Upper lobe of left lung (tissue), 4 donors: Measurements from ENCODE around the gene RASL10B.

Experiments
- CTCF ChIP-seq, 6 experiments: fragments of 450-650 bp in 4 of 6; fragments of 200-600 bp in 2 of 6; sonication (generic) in 2 of 6; IDR thresholded peaks; one replicate each; pipeline ENCODE4 v1.5.1; 2016 to 2019; ENCODE audit warnings: antibody characterized with exemption in 6 of 6
- EP300 ChIP-seq, 4 donors: sonication (generic); formaldehyde crosslinking; IDR thresholded peaks; one replicate each; pipeline ENCODE4 v1.5.1; 2017; ENCODE audit warnings: antibody characterized with exemption in 4 of 4, control low read depth in 2 of 4
- POLR2A ChIP-seq, 4 donors: fragments of 450-650 bp; IDR thresholded peaks; one replicate each; pipeline ENCODE4 v1.5.1; 2016 to 2017; ENCODE audit warnings: antibody characterized with exemption in 4 of 4, mild to moderate bottlenecking in 2 of 4

- TF ChIP-seq POLR2A (IDR thresholded peaks at IDR 0.05) (no peak), CTCF (IDR thresholded peaks at IDR 0.05) (no peak), EP300 (IDR thresholded peaks at IDR 0.05) (no peak)
Observed at GRCh38 chr17:35731917-35732805, 722 bp downstream of the RASL10B start.
